Measurements from ENCODE around the gene C11orf86. TPM values are rescaled to one million over a fixed set of nuclear protein-coding genes. Genes with fewer than 3 reads are reported as not detected.
A peak's percentile ranks its signal among the peaks of the same experiment; 100 is the strongest.

The C11orf86 gene
- total RNA-seq, 1 experiment from 2014 or later = 0.28 TPM

DNA sequence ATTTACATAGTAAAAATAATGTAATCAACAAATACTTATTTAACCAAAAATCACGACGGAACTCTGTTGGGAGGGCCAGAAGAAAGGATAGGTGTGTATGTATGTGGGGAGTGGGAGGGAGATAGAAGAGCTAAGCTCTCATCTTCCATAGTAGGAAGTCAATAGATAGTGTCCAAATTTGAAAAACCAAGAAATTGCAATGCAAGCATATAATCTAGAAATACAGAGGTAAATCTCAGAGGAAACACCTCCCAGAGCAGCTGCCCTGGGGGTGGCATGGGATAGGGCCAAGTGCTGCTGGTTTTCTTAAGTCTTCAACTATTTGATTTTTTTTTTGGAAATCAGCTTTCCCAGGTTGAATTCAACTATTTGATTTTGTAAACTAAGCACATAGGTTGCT lies 16.9 kb downstream of the C11orf86 start:
- TF ChIP-seq SIN3A (IDR thresholded peaks at IDR 0.05; ENCODE audit: borderline replicate concordance, insufficient read depth, low read depth, low read length) (no peak), TCF7L2 (IDR thresholded peaks at IDR 0.05; ENCODE audit: low read depth, low read length) (no peak), POLR2AphosphoS5 (IDR thresholded peaks at IDR 0.05; ENCODE audit: low read depth, low read length) (no peak)
- TF ChIP-seq, protein P1, sequence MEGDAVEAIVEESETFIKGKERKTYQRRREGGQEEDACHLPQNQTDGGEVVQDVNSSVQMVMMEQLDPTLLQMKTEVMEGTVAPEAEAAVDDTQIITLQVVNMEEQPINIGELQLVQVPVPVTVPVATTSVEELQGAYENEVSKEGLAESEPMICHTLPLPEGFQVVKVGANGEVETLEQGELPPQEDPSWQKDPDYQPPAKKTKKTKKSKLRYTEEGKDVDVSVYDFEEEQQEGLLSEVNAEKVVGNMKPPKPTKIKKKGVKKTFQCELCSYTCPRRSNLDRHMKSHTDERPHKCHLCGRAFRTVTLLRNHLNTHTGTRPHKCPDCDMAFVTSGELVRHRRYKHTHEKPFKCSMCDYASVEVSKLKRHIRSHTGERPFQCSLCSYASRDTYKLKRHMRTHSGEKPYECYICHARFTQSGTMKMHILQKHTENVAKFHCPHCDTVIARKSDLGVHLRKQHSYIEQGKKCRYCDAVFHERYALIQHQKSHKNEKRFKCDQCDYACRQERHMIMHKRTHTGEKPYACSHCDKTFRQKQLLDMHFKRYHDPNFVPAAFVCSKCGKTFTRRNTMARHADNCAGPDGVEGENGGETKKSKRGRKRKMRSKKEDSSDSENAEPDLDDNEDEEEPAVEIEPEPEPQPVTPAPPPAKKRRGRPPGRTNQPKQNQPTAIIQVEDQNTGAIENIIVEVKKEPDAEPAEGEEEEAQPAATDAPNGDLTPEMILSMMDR (IDR thresholded peaks at IDR 0.05) = no peak
- TF ChIP-seq, protein P2, sequence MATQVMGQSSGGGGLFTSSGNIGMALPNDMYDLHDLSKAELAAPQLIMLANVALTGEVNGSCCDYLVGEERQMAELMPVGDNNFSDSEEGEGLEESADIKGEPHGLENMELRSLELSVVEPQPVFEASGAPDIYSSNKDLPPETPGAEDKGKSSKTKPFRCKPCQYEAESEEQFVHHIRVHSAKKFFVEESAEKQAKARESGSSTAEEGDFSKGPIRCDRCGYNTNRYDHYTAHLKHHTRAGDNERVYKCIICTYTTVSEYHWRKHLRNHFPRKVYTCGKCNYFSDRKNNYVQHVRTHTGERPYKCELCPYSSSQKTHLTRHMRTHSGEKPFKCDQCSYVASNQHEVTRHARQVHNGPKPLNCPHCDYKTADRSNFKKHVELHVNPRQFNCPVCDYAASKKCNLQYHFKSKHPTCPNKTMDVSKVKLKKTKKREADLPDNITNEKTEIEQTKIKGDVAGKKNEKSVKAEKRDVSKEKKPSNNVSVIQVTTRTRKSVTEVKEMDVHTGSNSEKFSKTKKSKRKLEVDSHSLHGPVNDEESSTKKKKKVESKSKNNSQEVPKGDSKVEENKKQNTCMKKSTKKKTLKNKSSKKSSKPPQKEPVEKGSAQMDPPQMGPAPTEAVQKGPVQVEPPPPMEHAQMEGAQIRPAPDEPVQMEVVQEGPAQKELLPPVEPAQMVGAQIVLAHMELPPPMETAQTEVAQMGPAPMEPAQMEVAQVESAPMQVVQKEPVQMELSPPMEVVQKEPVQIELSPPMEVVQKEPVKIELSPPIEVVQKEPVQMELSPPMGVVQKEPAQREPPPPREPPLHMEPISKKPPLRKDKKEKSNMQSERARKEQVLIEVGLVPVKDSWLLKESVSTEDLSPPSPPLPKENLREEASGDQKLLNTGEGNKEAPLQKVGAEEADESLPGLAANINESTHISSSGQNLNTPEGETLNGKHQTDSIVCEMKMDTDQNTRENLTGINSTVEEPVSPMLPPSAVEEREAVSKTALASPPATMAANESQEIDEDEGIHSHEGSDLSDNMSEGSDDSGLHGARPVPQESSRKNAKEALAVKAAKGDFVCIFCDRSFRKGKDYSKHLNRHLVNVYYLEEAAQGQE (IDR thresholded peaks at IDR 0.05; ENCODE audit: insufficient read depth in 1 of 2, low read depth in 2 of 2, low read length in 1 of 2) = no peak
- no peak overlapping the region for H3K27ac ChIP-seq (ENCODE audit: low read length)
- no peaks in the 10 kb centered on the region for H3K27me3 ChIP-seq (ENCODE audit: control insufficient read depth, insufficient read depth, low read length)
- POLR2A ChIA-PET = interaction anchor here (0.6 kb wide), 1 partner anchor 10 kb away, joined by 3 read pairs; no protein-coding TSS in a partner anchor
- no peak overlapping the region for H3K4me3 ChIP-seq (ENCODE audit: low read depth in 2 of 2, low read length in 2 of 2)
- intact Hi-C loops (cut with micrococcal nuclease; ENCODE audit: unreplicated experiment) = no loop called here
- no peaks in the 10 kb centered on the region for H3K36me3 ChIP-seq (ENCODE audit: control insufficient read depth, insufficient read depth, low read length)
- no TSS peak for BruUV-seq (replicated peaks)
- no peaks in the 10 kb centered on the region for H3K4me1 ChIP-seq (ENCODE audit: control insufficient read depth, insufficient read depth, low read length)
- DNase-seq (ENCODE audit: low read depth, low spot score) = no peak
- H3K9me3 ChIP-seq (ENCODE audit: control insufficient read depth, insufficient read depth, low read depth, low read length) = no peaks in the 10 kb centered on the region
- ATAC-seq = no peak
- CTCF ChIA-PET = no interaction called here
- in situ Hi-C loops (cut with HindIII; ENCODE audit: low pct_unique_long_range_greater_than_20kb, low sequenced_read_pairs) = no loop called here

DNA sequence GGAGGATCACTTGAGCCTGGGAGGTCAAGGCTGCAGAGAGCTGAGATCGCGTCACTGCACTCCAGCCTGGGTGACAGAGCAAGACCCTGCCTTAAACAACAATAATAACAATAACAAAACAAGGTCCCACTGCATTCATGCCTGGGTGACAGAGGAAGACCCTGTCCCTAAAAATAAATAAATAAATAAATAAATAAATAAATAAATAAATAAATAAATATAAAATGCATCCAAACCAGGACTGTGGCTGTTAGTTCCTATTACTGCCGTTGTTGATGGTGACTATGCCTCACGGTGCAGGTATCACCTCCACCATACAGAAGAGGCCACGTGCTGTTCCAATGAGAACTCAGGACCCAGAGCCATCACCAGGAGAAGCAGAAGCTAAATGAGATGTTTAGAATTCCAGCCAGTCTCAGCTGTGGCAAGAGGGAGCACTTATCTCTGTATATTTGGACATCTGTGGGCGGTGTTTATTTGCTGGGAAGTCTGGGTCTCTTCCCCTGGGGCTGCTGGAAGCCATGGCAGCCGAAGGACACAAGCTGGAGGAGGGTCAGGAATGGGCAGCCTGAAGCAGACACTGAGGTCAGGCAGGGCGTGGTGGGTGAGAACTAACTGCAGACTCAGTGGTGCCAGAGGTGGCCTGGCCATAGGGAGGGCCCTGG lies 21.6 kb downstream of the C11orf86 start:
- ATAC-seq = peak; percentile 49
- BruUV-seq (replicated peaks) = no TSS peak

More for the DNA sequence above, 21.6 kb downstream of the C11orf86 start:
- in situ Hi-C loops (cut with HindIII; ENCODE audit: low pct_unique_long_range_greater_than_20kb, low sequenced_read_pairs) = no loop called here
- no peaks in the 10 kb centered on the region for H3K36me3 ChIP-seq (ENCODE audit: control insufficient read depth, insufficient read depth, low read length)
- H3K4me1 ChIP-seq (ENCODE audit: control insufficient read depth, insufficient read depth, low read length) = no peaks in the 10 kb centered on the region
- no peak overlapping the region for H3K27ac ChIP-seq (ENCODE audit: low read length)
- ChIA-PET CTCF (no interaction called here), POLR2A (no interaction called here)
- no peak for DNase-seq (ENCODE audit: low read depth, low spot score)
- intact Hi-C loops (cut with micrococcal nuclease; ENCODE audit: unreplicated experiment) = no loop called here
- TF ChIP-seq, protein P2 (IDR thresholded peaks at IDR 0.05; ENCODE audit: insufficient read depth in 1 of 2, low read depth in 2 of 2, low read length in 1 of 2) = no peak
- TF ChIP-seq TCF7L2 (IDR thresholded peaks at IDR 0.05; ENCODE audit: low read depth, low read length) (no peak), POLR2AphosphoS5 (IDR thresholded peaks at IDR 0.05; ENCODE audit: low read depth, low read length) (no peak)
- H3K9me3 ChIP-seq (ENCODE audit: control insufficient read depth, insufficient read depth, low read depth, low read length) = no peaks in the 10 kb centered on the region
- no peak overlapping the region for H3K4me3 ChIP-seq (ENCODE audit: low read depth in 2 of 2, low read length in 2 of 2)
- no peaks in the 10 kb centered on the region for H3K27me3 ChIP-seq (ENCODE audit: control insufficient read depth, insufficient read depth, low read length)
